ENCODE data around the gene TSC2. TPM values are rescaled to one million over a fixed set of nuclear protein-coding genes. Genes with fewer than 3 reads are reported as not detected.

Gene TSC2
- total and polyA plus RNA-seq, 8 donors, result 116 to 166 (median 128) TPM

DNA sequence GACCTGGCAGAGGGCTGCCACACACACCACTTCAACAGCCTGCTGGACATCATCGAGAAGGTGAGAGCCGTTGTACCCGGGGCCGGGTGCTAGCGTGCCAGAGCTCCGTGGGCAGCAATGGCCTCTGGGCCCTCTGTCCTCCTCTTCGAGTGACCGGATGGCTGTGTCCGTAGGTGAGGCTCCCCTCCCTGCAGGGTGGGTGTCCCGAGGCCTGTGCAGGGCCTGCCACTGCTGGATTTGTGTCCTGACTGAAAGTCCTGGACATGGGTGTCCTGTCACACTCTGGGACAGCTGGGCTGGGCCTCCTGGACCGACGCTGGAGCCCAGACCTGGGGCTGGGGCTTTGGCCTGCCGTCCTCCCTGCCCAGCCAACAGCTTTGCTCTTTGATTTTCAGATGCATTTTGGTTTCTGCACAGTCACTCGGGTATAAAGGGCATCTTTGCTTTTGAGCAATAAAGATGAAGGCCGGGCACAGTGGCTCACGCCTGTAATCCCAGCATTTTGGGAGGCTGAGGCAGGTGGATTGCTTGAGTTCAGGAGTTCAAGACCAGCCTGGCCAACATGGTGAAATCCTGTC is 16.7 kb downstream of the TSC2 start:
- DNase-seq (no peak), ATAC-seq (no peak)
- Histone ChIP-seq H3K4me3 (no peak overlapping the region), H3K27ac (no peak overlapping the region), H3K36me3 (peaks cover 0 to 98% of the 10 kb centered on the region in 2 donors), H3K9me3 (no peaks in the 10 kb centered on the region), H3K27me3 (no peaks in the 10 kb centered on the region), H3K4me1 (no peaks in the 10 kb centered on the region)
- intact Hi-C loops (cut with DNase I), result no loop called here
- TF ChIP-seq CTCF (IDR thresholded peaks at IDR 0.05), result no peak

GRCh38 chr16:2066139-2066538 is 18.4 kb downstream of the TSC2 start:
- H3K36me3 ChIP-seq, result peaks cover 0 to 97% of the 10 kb centered on the region in 2 donors
- H3K27me3 ChIP-seq, result no peaks in the 10 kb centered on the region
- no peaks in the 10 kb centered on the region for H3K9me3 ChIP-seq
- DNase-seq (no peak), ATAC-seq (no peak)
- no peak for TF ChIP-seq CTCF (IDR thresholded peaks at IDR 0.05)
- intact Hi-C loops (cut with DNase I), result no loop called here
- H3K4me1 ChIP-seq, result no peaks in the 10 kb centered on the region
- H3K27ac ChIP-seq, result no peak overlapping the region
- no peak overlapping the region for H3K4me3 ChIP-seq

DNA sequence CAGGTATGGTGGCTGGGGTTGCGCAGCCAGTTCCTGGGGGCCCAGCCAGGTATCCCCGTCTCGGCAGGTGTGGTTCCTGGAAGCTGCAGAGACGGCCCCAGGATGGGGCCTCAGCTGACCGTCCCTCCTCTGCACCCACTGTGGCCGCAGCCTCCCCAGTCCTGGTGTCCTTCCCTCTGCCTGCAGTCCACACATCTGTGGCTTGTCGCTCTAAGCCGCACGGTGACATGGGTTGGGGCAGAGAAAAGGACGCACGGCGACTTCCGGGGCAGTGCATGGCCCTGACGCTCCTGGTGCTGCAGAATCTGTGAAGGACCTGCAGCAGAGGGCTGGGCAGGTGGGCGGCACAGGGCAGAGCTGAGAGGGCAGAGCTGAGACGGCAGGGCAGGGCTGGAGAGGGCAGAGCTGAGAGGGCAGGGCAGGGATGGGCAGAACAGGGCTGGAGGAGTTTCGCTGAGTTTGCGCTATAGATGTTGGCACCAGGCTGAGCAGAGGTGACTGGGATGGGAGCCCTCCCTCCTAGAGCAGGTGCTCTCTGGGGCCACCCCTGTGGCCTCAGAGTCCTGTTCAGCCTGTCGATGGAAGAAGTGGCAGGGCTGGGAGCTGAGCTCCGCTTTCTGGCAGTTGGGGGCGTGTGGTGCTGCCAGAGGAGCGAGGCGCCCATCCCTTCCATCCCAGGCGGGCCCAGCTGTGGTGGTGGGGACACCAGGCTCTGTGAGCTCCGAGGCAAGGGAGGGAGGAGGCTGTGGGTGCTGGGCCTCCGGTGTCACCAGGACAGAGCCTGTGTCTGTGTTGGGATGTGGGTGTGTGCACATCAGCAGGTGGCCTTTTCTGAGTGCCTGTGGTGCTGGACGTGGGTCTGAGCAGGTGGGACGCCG is 23.0 kb downstream of the TSC2 start:
- DNase-seq (no peak), ATAC-seq (no peak)
- Histone ChIP-seq H3K27ac (no peak overlapping the region), H3K27me3 (no peaks in the 10 kb centered on the region), H3K4me1 (no peaks in the 10 kb centered on the region), H3K36me3 (peaks cover 0 to 97% of the 10 kb centered on the region in 2 donors), H3K4me3 (no peak overlapping the region), H3K9me3 (no peaks in the 10 kb centered on the region)
- intact Hi-C loops (cut with DNase I), result no loop called here
- no peak for TF ChIP-seq CTCF (IDR thresholded peaks at IDR 0.05)

DNA sequence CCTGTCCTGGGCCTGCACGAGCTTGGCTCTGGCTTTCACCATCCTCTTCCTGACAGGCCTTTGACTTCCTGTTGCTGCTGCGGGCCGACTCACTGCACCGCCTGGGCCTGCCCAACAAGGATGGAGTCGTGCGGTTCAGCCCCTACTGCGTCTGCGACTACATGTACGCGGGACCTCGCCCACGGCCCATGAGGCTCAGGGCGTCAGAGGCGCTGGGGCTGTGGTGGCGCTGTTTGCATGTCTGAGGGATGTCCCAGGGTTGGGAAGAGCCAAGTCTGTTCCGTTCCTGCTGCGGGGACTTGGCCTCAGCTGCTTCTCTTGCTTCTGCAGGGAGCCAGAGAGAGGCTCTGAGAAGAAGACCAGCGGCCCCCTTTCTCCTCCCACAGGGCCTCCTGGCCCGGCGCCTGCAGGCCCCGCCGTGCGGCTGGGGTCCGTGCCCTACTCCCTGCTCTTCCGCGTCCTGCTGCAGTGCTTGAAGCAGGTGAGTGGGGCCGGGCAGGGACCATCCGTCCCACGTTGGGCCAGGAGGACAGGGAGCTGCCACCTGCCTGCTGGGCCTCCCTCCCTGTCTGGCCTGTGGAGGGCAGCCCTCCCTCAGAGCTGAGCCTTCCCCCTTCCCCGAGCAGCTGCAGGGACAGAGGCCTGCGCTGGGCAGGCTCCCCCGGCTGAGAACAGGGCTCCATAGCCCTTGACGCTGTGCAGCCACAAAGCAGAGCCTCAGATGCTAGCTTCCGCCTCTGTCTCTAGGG is 23.8 kb downstream of the TSC2 start:
- DNase-seq (no peak), ATAC-seq (no peak)
- Histone ChIP-seq H3K4me1 (no peaks in the 10 kb centered on the region), H3K27me3 (no peaks in the 10 kb centered on the region), H3K4me3 (no peak overlapping the region), H3K9me3 (no peaks in the 10 kb centered on the region), H3K27ac (no peak overlapping the region), H3K36me3 (peaks cover 0 to 97% of the 10 kb centered on the region in 2 donors)
- intact Hi-C loops (cut with DNase I), result no loop called here
- no peak for TF ChIP-seq CTCF (IDR thresholded peaks at IDR 0.05)

GRCh38 chr16:2072926-2073325 is 25.1 kb downstream of the TSC2 start:
- DNase-seq (no peak), ATAC-seq (no peak)
- H3K27ac ChIP-seq, result no peak overlapping the region
- no peak overlapping the region for H3K4me3 ChIP-seq
- no peaks in the 10 kb centered on the region for H3K27me3 ChIP-seq
- no peaks in the 10 kb centered on the region for H3K4me1 ChIP-seq
- intact Hi-C loops (cut with DNase I), result no loop called here
- peaks cover 0 to 97% of the 10 kb centered on the region in 2 donors for H3K36me3 ChIP-seq
- TF ChIP-seq CTCF (IDR thresholded peaks at IDR 0.05), result no peak
- no peaks in the 10 kb centered on the region for H3K9me3 ChIP-seq

Measured in left lung (tissue), 10 donors.